ENCODE data around the gene MIOS.
A peak's percentile ranks its signal among the peaks of the same experiment; 100 is the strongest.

The MIOS gene

GRCh38 chr7:7583731-7584130 lies 17.0 kb downstream of the MIOS start:
- DNase-seq (ENCODE audit: low spot score): no peak

GRCh38 chr7:7584653-7585052 lies 18.0 kb downstream of the MIOS start:
- no peak for DNase-seq (ENCODE audit: low spot score)

GRCh38 chr7:7585241-7585928 lies 18.7 kb downstream of the MIOS start:
- no peak for DNase-seq (ENCODE audit: low spot score)

GRCh38 chr7:7595451-7595850 lies 28.8 kb downstream of the MIOS start:
- DNase-seq (ENCODE audit: low spot score): no peak

GRCh38 chr7:7596176-7596575 lies 29.5 kb downstream of the MIOS start:
- no peak for DNase-seq (ENCODE audit: low spot score)

GRCh38 chr7:7607010-7607409 lies 40.3 kb downstream of the MIOS start:
- no peak for DNase-seq (ENCODE audit: low spot score)

GRCh38 chr7:7609330-7609729 lies 42.6 kb downstream of the MIOS start:
- DNase-seq (ENCODE audit: low spot score): no peak

- no peak for DNase-seq (ENCODE audit: low spot score)
Observed at GRCh38 chr7:7612519-7612918, 45.8 kb downstream of the MIOS start.

GRCh38 chr7:7613210-7613609 lies 46.5 kb downstream of the MIOS start:
- DNase-seq (ENCODE audit: low spot score): no peak

- DNase-seq (ENCODE audit: low spot score): no peak
Observed at GRCh38 chr7:7614018-7614741, 47.5 kb downstream of the MIOS start.

GRCh38 chr7:7617550-7617949 lies 50.9 kb downstream of the MIOS start:
- no peak for DNase-seq (ENCODE audit: low spot score)

GRCh38 chr7:7618410-7618809 lies 51.7 kb downstream of the MIOS start:
- no peak for DNase-seq (ENCODE audit: low spot score)

- no peak for DNase-seq (ENCODE audit: low spot score)
Observed at GRCh38 chr7:7620236-7620635, 53.6 kb downstream of the MIOS start.

- DNase-seq (ENCODE audit: low spot score): no peak
Observed at GRCh38 chr7:7620644-7621210, 54.0 kb downstream of the MIOS start.

GRCh38 chr7:7628476-7628875 lies 61.8 kb downstream of the MIOS start:
- no peak for DNase-seq (ENCODE audit: low spot score)

GRCh38 chr7:7630626-7631329 lies 64.1 kb downstream of the MIOS start:
- DNase-seq (ENCODE audit: low spot score): no peak

- DNase-seq (ENCODE audit: low spot score): no peak
Observed at GRCh38 chr7:7639421-7639820, 72.7 kb downstream of the MIOS start.

- no peak for DNase-seq (ENCODE audit: low spot score)
Observed at GRCh38 chr7:7639847-7640220, 73.2 kb downstream of the MIOS start.

- peak; percentile 89 for DNase-seq (ENCODE audit: low spot score)
Observed at GRCh38 chr7:7640221-7641128, 73.8 kb downstream of the MIOS start, which contains the start of gene UMAD1. Gene UMAD1, plus strand, starts transcription at chr7:7640752. Its CDS starts 32,620 bp downstream, at chr7:7673372.

GRCh38 chr7:7641129-7641663 lies 74.5 kb downstream of the MIOS start:
- DNase-seq (ENCODE audit: low spot score): no peak

- DNase-seq (ENCODE audit: low spot score): no peak
Observed at GRCh38 chr7:7642081-7642480, 75.4 kb downstream of the MIOS start.

Measured in HuH-7 (cell line).